Body of pancreas (tissue), 4 donors: ENCODE measurements around the gene UHRF1. TPM values are rescaled to one million over a fixed set of nuclear protein-coding genes. Genes with fewer than 3 reads are reported as not detected.

Source experiments
- ATAC-seq: fragments of 150-250 bp; one replicate; pipeline ENCODE4 v1.9.1; 2016
- DNase-seq, 4 donors: peaks; one replicate each; pipeline ENCODE4 v3.0.0-alpha.2; 2019
- H3K27ac ChIP-seq, 4 donors: fragments of 200-600 bp; sonication (generic); 1 replicate in 3 of 4; 2 replicates in 1 of 4; pipeline versions ENCODE4 v1.5.1 to v1.6.1; 2016 to 2019; ENCODE audit warnings: mild to moderate bottlenecking in 1 of 4, mixed read lengths in 1 of 4, moderate library complexity in 1 of 4
- H3K27me3 ChIP-seq, 2 donors: fragments of 200-600 bp; sonication (generic); one replicate each; pipeline ENCODE4 v1.6.0; 2016; ENCODE audit warnings: mild to moderate bottlenecking in 1 of 2
- H3K36me3 ChIP-seq, 2 donors: fragments of 200-600 bp; sonication (generic); replicated peaks in 1 of 2; 2 replicates each; pipeline ENCODE4 v1.5.1; 2016; ENCODE audit warnings: low read depth in 2 of 2; ENCODE audit not compliant: insufficient read depth in 1 of 2
- H3K4me1 ChIP-seq: fragments of 200-600 bp; sonication (generic); one replicate; pipeline ENCODE4 v1.6.0; 2016
- H3K4me3 ChIP-seq, 2 donors: fragments of 200-600 bp; sonication (generic); 1 replicate in 1 of 2; 2 replicates in 1 of 2; pipeline ENCODE4 v1.5.1; 2016 to 2019
- H3K9me3 ChIP-seq, 3 donors: fragments of 200-600 bp; sonication (generic); 1 replicate in 2 of 3; 2 replicates in 1 of 3; pipeline ENCODE4 v1.5.1; 2016
- CTCF ChIP-seq, 7 experiments: fragments of 450-650 bp in 4 of 7; fragments of 200-600 bp in 3 of 7; sonication (generic) in 3 of 7; IDR thresholded peaks; one replicate each; pipeline ENCODE4 v1.5.1; 2016 to 2019; ENCODE audit warnings: antibody characterized with exemption in 7 of 7
- POLR2A ChIP-seq, 3 donors: fragments of 450-650 bp; IDR thresholded peaks; one replicate each; pipeline ENCODE4 v1.6.1; 2016; ENCODE audit warnings: antibody characterized with exemption in 3 of 3, mild to moderate bottlenecking in 2 of 3
- WGBS, 2 donors: methylation state at CpG; one replicate each; pipeline ENCODE4 v1.1.5; 2017; 5-methylcytosine and 5-hydroxymethylcytosine counted together
- intact Hi-C: fragments of 100-400 bp; cut with DNase I; formaldehyde crosslinking; loops from one replicate; pipeline ENCODE4 v1.15.1; 2023
- total RNA-seq, 2 donors: library from RNA; depleted of rRNA; stranded (reverse); fragments of >200 nt; gene quantifications; one replicate each; pipeline ENCODE4 v1.1.0, GENCODE V29; 2016

UHRF1 gene
- total RNA-seq, 2 donors from 2014 or later = 2.1 to 3.3 TPM

- no peak for DNase-seq
- TF ChIP-seq CTCF (IDR thresholded peaks at IDR 0.05) = no peak
- no peak for TF ChIP-seq POLR2A (IDR thresholded peaks at IDR 0.05)
- peaks cover 17% of the 10 kb centered on the region for H3K4me1 ChIP-seq
- no peaks in the 10 kb centered on the region for H3K36me3 ChIP-seq
- H3K27ac ChIP-seq = no peak overlapping the region
- ATAC-seq = no peak
- no peaks in the 10 kb centered on the region for H3K9me3 ChIP-seq
- 83 to 90% methylated on average over 21 to 24 of the region's 24 CpGs for WGBS, 2 donors
- H3K4me3 ChIP-seq = no peak overlapping the region
- no peaks in the 10 kb centered on the region for H3K27me3 ChIP-seq
- intact Hi-C loops = no loop called here
Observed at GRCh38 chr19:4987692-4988370, 78.5 kb downstream of the UHRF1 start.

GRCh38 chr19:4988770-4989251, 79.5 kb downstream of the UHRF1 start:
- DNase-seq (peak in 1 of 4 donors; percentile 37), ATAC-seq (peak; percentile 39)
- no peaks in the 10 kb centered on the region for H3K27me3 ChIP-seq
- no peak overlapping the region for H3K27ac ChIP-seq
- TF ChIP-seq POLR2A (IDR thresholded peaks at IDR 0.05) (no peak), CTCF (IDR thresholded peaks at IDR 0.05) (no peak)
- no peaks in the 10 kb centered on the region for H3K36me3 ChIP-seq
- intact Hi-C loops = no loop called here
- H3K4me3 ChIP-seq = no peak overlapping the region
- WGBS, 2 donors = 69 to 74% methylated on average over 11 to 13 of the region's 13 CpGs
- H3K9me3 ChIP-seq = no peaks in the 10 kb centered on the region
- H3K4me1 ChIP-seq = peaks cover 17% of the 10 kb centered on the region

GRCh38 chr19:4990306-4990705, 81.0 kb downstream of the UHRF1 start:
- TF ChIP-seq POLR2A (IDR thresholded peaks at IDR 0.05) (no peak), CTCF (IDR thresholded peaks at IDR 0.05) (no peak)
- intact Hi-C loops = no loop called here
- Histone ChIP-seq H3K36me3 (no peaks in the 10 kb centered on the region), H3K4me3 (no peak overlapping the region), H3K9me3 (no peaks in the 10 kb centered on the region), H3K4me1 (peaks cover 17% of the 10 kb centered on the region), H3K27ac (no peak overlapping the region), H3K27me3 (no peaks in the 10 kb centered on the region)
- ATAC-seq (no peak), DNase-seq (no peak)
- 84 to 92% methylated on average over 7 of the region's 7 CpGs for WGBS, 2 donors

GRCh38 chr19:4991538-4991937, 82.2 kb downstream of the UHRF1 start:
- DNase-seq = no peak
- no peak for ATAC-seq
- Histone ChIP-seq H3K4me1 (peaks cover 8% of the 10 kb centered on the region), H3K4me3 (no peak overlapping the region), H3K36me3 (no peaks in the 10 kb centered on the region), H3K27ac (no peak overlapping the region), H3K27me3 (no peaks in the 10 kb centered on the region), H3K9me3 (no peaks in the 10 kb centered on the region)
- WGBS, 2 donors = 78 to 93% methylated on average over 9 of the region's 9 CpGs
- TF ChIP-seq POLR2A (IDR thresholded peaks at IDR 0.05) (no peak), CTCF (IDR thresholded peaks at IDR 0.05) (no peak)
- intact Hi-C loops = no loop called here
